PC-3 (cell line): ENCODE measurements around the gene NKD1. TPM values are rescaled to one million over a fixed set of nuclear protein-coding genes. Genes with fewer than 3 reads are reported as not detected.

Source experiments
- ATAC-seq: fragments of 200-7000 bp; cut with Tn5 transposase; 2 replicates; pipeline ENCODE4 v1.9.1; 2020; ENCODE audit warnings: mild to moderate bottlenecking, moderate library complexity
- Bru-seq: library from RNA; stranded (reverse); fragments of 400-500 nt; gene quantifications from one replicate; lab custom pipeline; 2021; lab: Mats Ljungman, UMichigan
- BruChase-seq, 2 experiments: library from RNA; stranded (reverse); fragments of 400-500 nt; gene quantifications; one replicate each; lab custom pipeline; 2021; lab: Mats Ljungman, UMichigan
- BruUV-seq: library from RNA; stranded (reverse); fragments of 400-500 nt; replicated peaks from 2 replicates; lab custom pipeline; 2021; lab: Mats Ljungman, UMichigan
- CTCF ChIA-PET: fragments of 300-600 bp; sonication (Branson Sonifier 250); formaldehyde crosslinking; loops from one replicate; lab custom pipeline; 2022; ENCODE audit warnings: antibody characterized with exemption; lab: Charles Lee
- POLR2A ChIA-PET: fragments of 300-600 bp; sonication (Branson Sonifier 250); formaldehyde crosslinking; loops from one replicate; lab custom pipeline; 2022; ENCODE audit warnings: antibody characterized with exemption; ENCODE audit not compliant: unreplicated experiment; lab: Charles Lee
- DNase-seq: peaks from one replicate; pipeline ENCODE4 v3.0.0-alpha.2; 2015
- H2AFZ ChIP-seq: fragments of 300-600 bp; sonication (generic); 2 replicates; pipeline ENCODE4 v1.6.0; 2016; ENCODE audit warnings: antibody characterized with exemption, low read length
- H3F3A ChIP-seq: fragments of 300-600 bp; sonication (generic); one replicate; pipeline ENCODE4 v1.6.0; 2017; ENCODE audit warnings: antibody characterized with exemption, low read length, control low read depth, mild to moderate bottlenecking; ENCODE audit not compliant: unreplicated experiment
- H3K27ac ChIP-seq: fragments of 300-600 bp; sonication (generic); 2 replicates; pipeline ENCODE4 v1.5.1; 2016; ENCODE audit warnings: mild to moderate bottlenecking, low read length
- H3K27me3 ChIP-seq: fragments of 300-600 bp; sonication (generic); 2 replicates; pipeline ENCODE4 v1.6.1; 2016; ENCODE audit warnings: low read length, mixed read lengths
- H3K36me3 ChIP-seq: fragments of 300-600 bp; sonication (generic); 2 replicates; pipeline ENCODE4 v1.6.1; 2016; ENCODE audit warnings: low read depth, mixed run types, low read length, mixed read lengths
- H3K4me1 ChIP-seq: fragments of 300-600 bp; sonication (generic); 2 replicates; pipeline ENCODE4 v1.5.1; 2016; ENCODE audit warnings: low read length; ENCODE audit not compliant: insufficient read depth
- H3K4me2 ChIP-seq: fragments of 300-600 bp; sonication (generic); 2 replicates; pipeline ENCODE4 v1.6.0; 2016; ENCODE audit warnings: low read length
- H3K4me3 ChIP-seq: fragments of 300-600 bp; sonication (generic); 2 replicates; pipeline ENCODE4 v1.5.1; 2016; ENCODE audit warnings: mild to moderate bottlenecking, low read length, mixed read lengths
- H3K79me2 ChIP-seq: fragments of 300-600 bp; sonication (generic); 2 replicates; pipeline ENCODE4 v1.6.1; 2017; ENCODE audit warnings: low read length, mixed read lengths
- H3K9ac ChIP-seq: fragments of 300-600 bp; sonication (generic); 2 replicates; pipeline ENCODE4 v1.6.0; 2016; ENCODE audit warnings: mild to moderate bottlenecking, low read length
- H3K9me2 ChIP-seq: fragments of 300-600 bp; sonication (generic); replicated peaks from 2 replicates; pipeline ENCODE4 v1.6.1; 2016; ENCODE audit warnings: mixed run types, low read length, mixed read lengths
- H3K9me3 ChIP-seq: fragments of 300-600 bp; sonication (generic); 2 replicates; pipeline ENCODE4 v1.6.1; 2016; ENCODE audit warnings: low read length, mixed read lengths
- H4K20me1 ChIP-seq: fragments of 300-600 bp; sonication (generic); 2 replicates; pipeline ENCODE4 v1.6.1; 2016; ENCODE audit warnings: low read length, mixed read lengths
- EZH2 ChIP-seq: fragments of 300-600 bp; sonication (generic); IDR thresholded peaks from one replicate; pipeline ENCODE4 v1.6.1; 2017; ENCODE audit warnings: antibody characterized with exemption, mild to moderate bottlenecking, low read length; ENCODE audit not compliant: unreplicated experiment
- EZH2phosphoT487 ChIP-seq: fragments of 300-600 bp; sonication (generic); IDR thresholded peaks from 2 replicates; pipeline ENCODE4 v1.6.1; 2018; ENCODE audit warnings: mild to moderate bottlenecking, antibody characterized with exemption, low read length, borderline replicate concordance
- intact Hi-C: fragments of 100-400 bp; cut with micrococcal nuclease; formaldehyde crosslinking; loops from 2 replicates; pipeline ENCODE4 v1.9.0; 2023
- long read RNA-seq: library from polyadenylated mRNA; unstranded; transcript quantifications from one replicate; pipeline ENCODE4 v2.0.0, GENCODE V29; 2021; ENCODE audit not compliant: unreplicated experiment
- total RNA-seq: library from RNA; depleted of rRNA; stranded (reverse); fragments of >200 nt; gene quantifications from 2 replicates; pipeline ENCODE4 v1.2.3, GENCODE V29; 2014; rRNA removed
- TF ChIP-seq, protein P1 (sequence below): fragments of 300-600 bp; sonication (generic); conservative IDR thresholded peaks from 2 replicates; pipeline ENCODE4 v1.5.1; 2017; ENCODE audit warnings: antibody characterized with exemption, low read depth, mild to moderate bottlenecking, low read length

NKD1 gene
- 0.06 and 0.07 TPM in 2 replicates for total RNA-seq
- percentile 4 among the genes with signal in this experiment for Bru-seq, nascent RNA
- BruChase-seq, experiment 1, labeled RNA remaining after a 6-hour chase, result percentile 8 among the genes with signal in this experiment
- BruChase-seq, experiment 2, labeled RNA remaining after a 2-hour chase, result percentile 2 among the genes with signal in this experiment
- long read RNA-seq, result 0 reads

- Histone ChIP-seq H3K9ac (no peak within 1 kb of the TSS), H3K79me2 (no peaks in the 10 kb centered on the region), H3K9me3 (no peaks in the 10 kb centered on the region), H3K27me3 (peaks cover 42% of the 10 kb centered on the region), H3K36me3 (no peaks in the 10 kb centered on the region), H3K4me2 (peak within 1 kb of the TSS; percentile 73), H3K4me1 (no peaks in the 10 kb centered on the region; the same call in 1 of the 2 replicates), H3K9me2 (no peaks in the 10 kb centered on the region), H3K27ac (no peak within 1 kb of the TSS), H3K4me3 (peak within 1 kb of the TSS; percentile 59), H4K20me1 (no peaks in the 10 kb centered on the region), H3F3A (no peaks in the 10 kb centered on the region), H2AFZ (peak within 1 kb of the TSS; percentile 57; the same call in 1 of the 2 replicates)
- peak; percentile 75 for ATAC-seq
- no TSS peak for BruUV-seq
- peak; percentile 26 for DNase-seq
- POLR2A ChIA-PET, result no interaction called here
- TF ChIP-seq, protein P1, sequence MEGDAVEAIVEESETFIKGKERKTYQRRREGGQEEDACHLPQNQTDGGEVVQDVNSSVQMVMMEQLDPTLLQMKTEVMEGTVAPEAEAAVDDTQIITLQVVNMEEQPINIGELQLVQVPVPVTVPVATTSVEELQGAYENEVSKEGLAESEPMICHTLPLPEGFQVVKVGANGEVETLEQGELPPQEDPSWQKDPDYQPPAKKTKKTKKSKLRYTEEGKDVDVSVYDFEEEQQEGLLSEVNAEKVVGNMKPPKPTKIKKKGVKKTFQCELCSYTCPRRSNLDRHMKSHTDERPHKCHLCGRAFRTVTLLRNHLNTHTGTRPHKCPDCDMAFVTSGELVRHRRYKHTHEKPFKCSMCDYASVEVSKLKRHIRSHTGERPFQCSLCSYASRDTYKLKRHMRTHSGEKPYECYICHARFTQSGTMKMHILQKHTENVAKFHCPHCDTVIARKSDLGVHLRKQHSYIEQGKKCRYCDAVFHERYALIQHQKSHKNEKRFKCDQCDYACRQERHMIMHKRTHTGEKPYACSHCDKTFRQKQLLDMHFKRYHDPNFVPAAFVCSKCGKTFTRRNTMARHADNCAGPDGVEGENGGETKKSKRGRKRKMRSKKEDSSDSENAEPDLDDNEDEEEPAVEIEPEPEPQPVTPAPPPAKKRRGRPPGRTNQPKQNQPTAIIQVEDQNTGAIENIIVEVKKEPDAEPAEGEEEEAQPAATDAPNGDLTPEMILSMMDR, result no peak
- no peak for TF ChIP-seq EZH2
- no peak for TF ChIP-seq EZH2phosphoT487
- CTCF ChIA-PET, result no interaction called here
- intact Hi-C loops, result no loop called here
Measured at GRCh38 chr16:50548125-50548908, at the start of gene NKD1. NKD1 (plus strand) TSS chr16:50548396; CDS start chr16:50548554, 158 bp downstream.

- Histone ChIP-seq H3K36me3 (no peaks in the 10 kb centered on the region), H3K79me2 (no peaks in the 10 kb centered on the region), H3K9ac (no peak overlapping the region), H3F3A (no peaks in the 10 kb centered on the region), H3K4me3 (no peak overlapping the region), H2AFZ (no peak overlapping the region), H3K4me1 (no peaks in the 10 kb centered on the region), H3K9me2 (no peaks in the 10 kb centered on the region), H3K9me3 (no peaks in the 10 kb centered on the region), H3K27me3 (no peaks in the 10 kb centered on the region), H3K27ac (no peak overlapping the region), H4K20me1 (no peaks in the 10 kb centered on the region), H3K4me2 (no peak overlapping the region)
- ATAC-seq (no peak), DNase-seq (no peak)
- BruUV-seq, result no TSS peak
- TF ChIP-seq, protein P1, result no peak
- TF ChIP-seq EZH2 (no peak), EZH2phosphoT487 (no peak)
- intact Hi-C loops, result no loop called here
- POLR2A ChIA-PET, result no interaction called here
- CTCF ChIA-PET, result no interaction called here
Measured at GRCh38 chr16:50498431-50499155, 49.6 kb upstream of the NKD1 start.
